Pancreas (tissue), 10 donors: Measurements from ENCODE around the gene MTHFD1L. TPM values are rescaled to one million over a fixed set of nuclear protein-coding genes. Genes with fewer than 3 reads are reported as not detected.
"Not testable (repeated sequence)": the region's sequence is repeated elsewhere in the genome, so short reads cannot be mapped to it uniquely, and the experiment has no call there.

Source experiments
- ATAC-seq, 4 donors: fragments of 200-7000 bp; cut with Tn5 transposase; one replicate each; pipeline versions ENCODE4 v1.8.0 to v1.9.1; 2020; ENCODE audit warnings: mild to moderate bottlenecking in 4 of 4, moderate library complexity in 4 of 4
- DNase-seq, 6 donors: peaks; one replicate each; pipeline ENCODE4 v3.0.0-alpha.2; 2020
- FAIRE-seq: peaks from 2 replicates; lab custom pipeline; 2012; peaks lifted over from hg19 to GRCh38; lab: Jason Lieb, UNC
- H3K27ac ChIP-seq, 4 donors: fragments of 200-600 bp; sonication (generic); 1 replicate in 3 of 4; 2 replicates in 1 of 4; pipeline versions ENCODE4 v1.5.0 to v1.8.0; 2020
- H3K27me3 ChIP-seq, 4 donors: fragments of 200-600 bp; one replicate each; pipeline ENCODE4 v1.8.0; 2021
- H3K36me3 ChIP-seq, 3 donors: fragments of 200-600 bp; sonication (generic) in 1 of 3; one replicate each; pipeline versions ENCODE4 v1.5.0 to v1.8.0; 2020 to 2021
- H3K4me1 ChIP-seq, 3 donors: fragments of 200-600 bp; one replicate each; pipeline ENCODE4 v1.8.0; 2021
- H3K4me3 ChIP-seq, 4 donors: fragments of 200-600 bp; sonication (generic) in 2 of 4; one replicate each; pipeline versions ENCODE4 v1.5.0 to v1.8.0; 2020 to 2021
- H3K9me3 ChIP-seq, 4 donors: fragments of 200-600 bp; one replicate each; pipeline ENCODE4 v1.8.0; 2021
- WGBS, 2 donors: extraction: QIAGEN DNeasy Blood & Tissue Kit; methylation state at CpG; one replicate each; pipeline ENCODE4 v1.1.7; 2013; 5-methylcytosine and 5-hydroxymethylcytosine counted together
- intact Hi-C, 3 donors: fragments of 100-400 bp; cut with DNase I; formaldehyde crosslinking; loops; one replicate each; pipeline versions ENCODE4 v1.11.1 to v1.14.2; 2022
- polyA plus RNA-seq, 2 donors: library from polyadenylated mRNA; stranded (reverse); fragments of 200-250 nt; gene quantifications; one replicate each; pipeline ENCODE4 v1.2.3, GENCODE V29; 2013
- total RNA-seq, 6 donors: library from RNA; stranded (reverse); fragmentation: NEBNext Ultra II Directional in 4 of 6; extraction: Animal tissue kit (Norgen Biotek cat#: 25700) in 4 of 6; gene quantifications; one replicate each; pipeline versions ENCODE4 v1.2.1 to v1.2.4, GENCODE V29; 2021 to 2023
- TF ChIP-seq, protein P1 (sequence below), 4 donors: fragments of 200-600 bp; sonication (generic) in 3 of 4; IDR thresholded peaks; one replicate each; pipeline versions ENCODE4 v1.5.0 to v1.8.0; 2021; ENCODE audit warnings: antibody characterized with exemption in 4 of 4
- donor health status: healthy with polysubstance abuse.
- donor health status: DM: no; HTN: no; CAD: no; lungs with moderate emphysema.
- donor health status: DM: no; HTN: no; CAD: no.
- donor health status: control.
- donor health status: control.
- donor health status: Bipolar disorder and iron deficiency.
- donor health status: DM: yes; HTN: yes; CAD: no.
- donor health status: DM: no; HTN: no; CAD: no.
- donor health status: DM: no; HTN: no; CAD: no.
- donor health status: DM: yes; HTN: yes; CAD: no.

MTHFD1L gene
- total and polyA plus RNA-seq, 8 donors, result 3.2 to 26.5 (median 9.0) TPM

DNA sequence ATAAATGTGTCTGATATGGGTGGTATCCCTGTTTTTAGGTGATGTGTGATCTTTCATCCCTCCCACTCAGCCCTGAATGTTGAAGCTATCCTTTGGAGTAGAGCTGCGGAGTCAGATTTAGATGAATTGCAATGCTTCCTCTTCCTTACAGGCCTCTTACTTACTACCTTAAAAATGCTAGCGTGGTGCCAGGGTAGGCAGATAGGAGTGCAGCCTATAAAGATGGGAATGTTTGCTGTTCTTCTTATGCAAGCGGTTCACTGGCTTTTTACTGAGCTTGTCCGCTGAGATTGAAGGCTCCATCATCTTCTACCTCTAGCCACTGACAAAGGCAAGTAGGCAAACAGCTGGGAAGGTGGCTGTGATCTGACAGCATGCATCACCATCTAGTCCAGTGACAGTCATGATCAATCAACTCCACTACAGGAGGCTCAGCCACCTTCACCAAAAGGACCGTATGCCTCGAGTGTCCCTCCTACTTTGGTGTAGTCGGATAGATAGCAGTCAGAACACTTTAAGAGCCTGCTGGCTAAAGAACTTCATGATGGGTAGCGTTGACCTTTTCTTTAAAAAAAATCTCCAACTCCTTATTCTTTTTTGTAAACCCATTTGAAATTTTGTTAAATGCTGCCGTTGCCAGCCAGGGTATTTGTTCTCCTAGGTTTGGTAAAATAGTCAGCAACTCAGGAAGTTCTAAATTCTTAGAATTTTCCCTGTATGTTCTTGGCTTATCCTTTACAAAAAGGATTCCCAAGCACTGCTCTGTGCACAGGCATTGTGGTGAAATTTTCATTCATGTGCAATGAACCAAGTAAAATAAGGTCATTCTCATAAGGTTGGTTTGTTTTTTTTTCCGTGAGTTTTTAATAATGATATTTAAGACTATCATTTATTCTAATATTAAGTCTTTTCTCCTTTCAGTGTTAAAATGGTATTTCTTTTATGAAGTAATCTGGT lies 169.6 kb downstream of the MTHFD1L start:
- 98% methylated on average over 10 of the region's 10 CpGs for WGBS, 2 donors
- H3K4me1 ChIP-seq, result peaks cover 12 to 16% (median 13%) of the 10 kb centered on the region in 3 donors
- no peak overlapping the region for H3K4me3 ChIP-seq
- H3K27ac ChIP-seq, result no peak overlapping the region
- H3K9me3 ChIP-seq, result no peaks in the 10 kb centered on the region
- TF ChIP-seq, protein P1, sequence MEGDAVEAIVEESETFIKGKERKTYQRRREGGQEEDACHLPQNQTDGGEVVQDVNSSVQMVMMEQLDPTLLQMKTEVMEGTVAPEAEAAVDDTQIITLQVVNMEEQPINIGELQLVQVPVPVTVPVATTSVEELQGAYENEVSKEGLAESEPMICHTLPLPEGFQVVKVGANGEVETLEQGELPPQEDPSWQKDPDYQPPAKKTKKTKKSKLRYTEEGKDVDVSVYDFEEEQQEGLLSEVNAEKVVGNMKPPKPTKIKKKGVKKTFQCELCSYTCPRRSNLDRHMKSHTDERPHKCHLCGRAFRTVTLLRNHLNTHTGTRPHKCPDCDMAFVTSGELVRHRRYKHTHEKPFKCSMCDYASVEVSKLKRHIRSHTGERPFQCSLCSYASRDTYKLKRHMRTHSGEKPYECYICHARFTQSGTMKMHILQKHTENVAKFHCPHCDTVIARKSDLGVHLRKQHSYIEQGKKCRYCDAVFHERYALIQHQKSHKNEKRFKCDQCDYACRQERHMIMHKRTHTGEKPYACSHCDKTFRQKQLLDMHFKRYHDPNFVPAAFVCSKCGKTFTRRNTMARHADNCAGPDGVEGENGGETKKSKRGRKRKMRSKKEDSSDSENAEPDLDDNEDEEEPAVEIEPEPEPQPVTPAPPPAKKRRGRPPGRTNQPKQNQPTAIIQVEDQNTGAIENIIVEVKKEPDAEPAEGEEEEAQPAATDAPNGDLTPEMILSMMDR (IDR thresholded peaks at IDR 0.05), result no peak
- DNase-seq, result no peak
- H3K27me3 ChIP-seq, result no peaks in the 10 kb centered on the region
- no peak for ATAC-seq
- FAIRE-seq, result no peak
- intact Hi-C loops, result no loop called here
- H3K36me3 ChIP-seq, result no peaks in the 10 kb centered on the region

DNA sequence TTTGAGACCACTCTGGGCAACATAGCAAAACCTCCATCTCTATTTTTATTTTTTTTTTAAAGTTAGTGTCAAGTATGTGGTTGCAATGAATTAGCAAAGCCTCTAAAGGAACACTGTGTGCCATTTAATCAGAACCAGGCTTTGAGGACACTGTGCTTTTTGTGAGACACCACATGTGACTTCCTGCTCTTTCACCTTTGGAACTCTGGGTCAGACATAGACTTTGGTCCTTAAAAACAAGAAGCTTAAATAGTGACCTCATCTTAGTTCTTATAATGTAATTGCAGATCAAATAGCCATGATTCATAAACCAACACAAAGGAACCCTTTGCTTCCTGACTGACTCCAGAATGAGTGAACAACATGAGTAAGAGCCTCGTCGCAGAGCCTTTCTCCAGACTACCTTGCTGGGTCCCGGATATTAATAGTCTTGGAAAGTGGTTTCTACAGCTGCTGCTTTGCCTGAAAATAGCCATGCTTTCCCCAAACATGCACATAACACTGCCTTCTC lies 170.8 kb downstream of the MTHFD1L start:
- peaks cover 12 to 16% (median 13%) of the 10 kb centered on the region in 3 donors for H3K4me1 ChIP-seq
- 54 to 64% methylated on average over 3 of the region's 3 CpGs for whole genome bisulfite sequencing, 2 donors
- H3K9me3 ChIP-seq, ATAC-seq, H3K4me3 ChIP-seq, H3K27me3 ChIP-seq, H3K36me3 ChIP-seq, FAIRE-seq, intact Hi-C loops: not testable (repeated sequence)
- H3K27ac ChIP-seq, result peak overlapping the region; percentile 42 to 86 (median 66)
- DNase-seq, result peak in 1 of 6 donors; percentile 62

DNA sequence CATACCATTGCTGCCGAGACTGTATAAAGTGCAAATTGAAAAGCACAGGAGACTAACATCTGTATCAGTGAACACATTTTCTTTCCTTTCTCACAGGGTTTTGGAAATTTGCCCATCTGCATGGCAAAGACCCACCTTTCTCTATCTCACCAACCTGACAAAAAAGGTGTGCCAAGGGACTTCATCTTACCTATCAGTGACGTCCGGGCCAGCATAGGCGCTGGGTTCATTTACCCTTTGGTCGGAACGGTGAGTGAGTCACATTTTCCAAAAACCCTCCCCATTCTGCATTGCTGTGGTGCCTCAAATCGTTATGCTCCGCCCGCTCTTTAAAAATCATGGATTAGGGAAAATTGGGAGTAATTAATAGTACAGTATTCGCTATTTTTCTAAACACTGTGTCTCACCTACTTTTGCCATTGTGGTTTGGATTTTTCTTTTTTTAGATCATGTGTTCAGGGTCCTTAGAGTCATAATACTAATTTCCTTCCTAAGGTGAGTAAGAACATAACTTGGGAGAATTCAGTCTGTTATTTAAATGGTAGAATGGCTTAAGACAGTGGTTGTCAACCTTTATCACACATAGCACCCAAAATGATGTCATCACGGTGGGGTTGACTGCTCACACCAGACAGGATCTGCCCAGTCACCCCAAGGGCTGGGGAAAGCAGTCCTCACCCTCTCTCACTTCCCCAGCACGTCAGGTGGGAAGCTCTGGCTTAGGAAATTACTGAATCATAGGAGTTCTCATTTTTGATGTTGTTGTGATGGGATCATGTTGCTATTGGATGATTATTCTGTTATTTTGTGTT lies 171.6 kb downstream of the MTHFD1L start:
- Histone ChIP-seq H3K36me3 (no peaks in the 10 kb centered on the region), H3K27me3 (no peaks in the 10 kb centered on the region), H3K4me3 (no peak overlapping the region), H3K4me1 (peaks cover 10 to 16% (median 13%) of the 10 kb centered on the region in 3 donors), H3K27ac (peak overlapping the region; percentile 42 to 86 (median 66)), H3K9me3 (no peaks in the 10 kb centered on the region)
- FAIRE-seq, result no peak
- ATAC-seq, result no peak
- WGBS, 2 donors, result 85 to 87% methylated on average over 12 of the region's 12 CpGs
- TF ChIP-seq, protein P1 (IDR thresholded peaks at IDR 0.05), result no peak
- intact Hi-C loops, result no loop called here
- DNase-seq, result no peak

DNA sequence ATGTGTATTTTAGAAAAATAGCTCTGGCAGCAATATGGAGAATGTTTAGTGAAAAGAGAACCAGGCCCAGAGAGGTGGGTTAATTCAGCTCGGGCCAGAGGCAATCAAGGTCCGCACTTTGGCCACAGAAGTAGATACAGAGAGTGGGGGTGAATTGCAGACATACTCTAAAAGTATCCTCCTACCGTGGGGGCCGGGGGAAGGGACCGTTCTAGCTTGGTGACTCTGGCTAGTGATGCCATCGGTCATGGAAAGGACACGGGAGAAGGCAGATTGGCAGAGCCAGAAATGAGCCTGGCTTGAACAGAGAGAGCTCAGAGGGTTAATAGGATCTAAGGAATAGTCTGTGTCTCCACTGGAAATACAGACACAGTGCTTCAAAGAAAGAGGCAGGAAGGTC lies 173.1 kb downstream of the MTHFD1L start:
- FAIRE-seq (no peak), DNase-seq (no peak), ATAC-seq (no peak)
- H3K27ac ChIP-seq, result no peak overlapping the region
- no peak overlapping the region for H3K4me3 ChIP-seq
- peaks cover 18 to 23% (median 19%) of the 10 kb centered on the region in 3 donors for H3K4me1 ChIP-seq
- H3K36me3 ChIP-seq, result no peaks in the 10 kb centered on the region
- WGBS, 2 donors, result 94 to 96% methylated on average over 6 to 7 of the region's 7 CpGs
- intact Hi-C loops, result no loop called here
- no peaks in the 10 kb centered on the region for H3K27me3 ChIP-seq
- TF ChIP-seq, protein P1 (IDR thresholded peaks at IDR 0.05), result no peak
- H3K9me3 ChIP-seq, result no peaks in the 10 kb centered on the region

DNA sequence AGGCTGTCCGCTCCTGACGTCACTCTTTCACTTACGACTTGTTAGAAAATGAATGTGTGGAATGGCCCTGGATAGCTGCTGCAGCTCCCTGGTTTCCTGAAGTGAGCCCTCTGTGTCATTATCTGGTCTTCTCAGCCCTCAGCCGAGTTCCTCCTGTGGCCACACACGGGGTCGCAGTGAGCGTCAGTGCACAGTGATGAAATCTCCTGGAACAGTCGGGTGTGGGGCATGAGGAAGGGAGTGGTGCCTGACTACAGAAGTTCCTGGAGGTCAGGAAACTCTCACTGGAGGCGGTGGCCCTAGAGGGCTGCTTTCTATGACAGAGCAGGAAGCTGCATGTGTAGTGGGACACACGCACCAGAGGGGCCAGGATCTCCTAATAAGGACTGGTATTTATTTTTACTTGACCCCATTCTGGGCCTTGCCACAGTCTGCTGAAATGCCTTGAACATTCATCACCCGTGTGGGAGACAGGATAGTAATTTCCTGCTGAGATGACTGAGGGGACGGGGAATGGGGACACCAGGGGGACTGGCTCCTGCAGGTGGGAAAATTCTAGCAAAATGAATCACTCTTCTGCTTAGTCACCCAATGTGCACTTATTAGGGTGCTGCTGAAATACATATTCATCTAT lies 175.5 kb downstream of the MTHFD1L start:
- DNase-seq (peak in 1 of 6 donors; percentile 25), ATAC-seq (peak in 2 of 4 donors; percentile 44 to 57)
- WGBS, 2 donors, result 74 to 83% methylated on average over 12 of the region's 12 CpGs
- H3K4me3 ChIP-seq, H3K27me3 ChIP-seq, H3K36me3 ChIP-seq, FAIRE-seq, intact Hi-C loops, H3K9me3 ChIP-seq: not testable (repeated sequence)
- Histone ChIP-seq H3K4me1 (peaks cover 18 to 26% (median 22%) of the 10 kb centered on the region in 3 donors), H3K27ac (peak overlapping the region in 2 of 4 donors; percentile 41 to 48)
